ENCODE measurements around the gene EIF3I. TPM values are rescaled to one million over a fixed set of nuclear protein-coding genes. Genes with fewer than 3 reads are reported as not detected.

EIF3I gene
- total RNA-seq = 107 TPM

GRCh38 chr1:32221980-32222755 is at the start of gene EIF3I, which contains the start of gene TMEM234:
EIF3I (plus strand) TSS chr1:32222407; CDS start chr1:32222442, 35 bp downstream.
TMEM234 (minus strand) TSS chr1:32222353; CDS start chr1:32222322, 31 bp downstream.

GRCh38 chr1:32179443-32180185 is 42.6 kb upstream of the EIF3I start, which contains the start of gene TXLNA:
TXLNA (plus strand) TSS chr1:32179675; CDS start chr1:32180346, 671 bp downstream.

GRCh38 chr1:32200226-32201010 is 21.8 kb upstream of the EIF3I start, which contains the start of gene CCDC28B:
CCDC28B (plus strand) TSS chr1:32200595; CDS start chr1:32201936, 1,341 bp downstream.

GRCh38 chr1:32205401-32206370 is 16.5 kb upstream of the EIF3I start, which contains the start of gene IQCC:
IQCC (plus strand) TSS chr1:32205671; CDS start chr1:32205682, 11 bp downstream.

GRCh38 chr1:32208891-32209328 is 13.3 kb upstream of the EIF3I start, which contains the start of gene DCDC2B:
DCDC2B (plus strand) TSS chr1:32209089; CDS start chr1:32209094, 5 bp downstream.

GRCh38 chr1:32246888-32247273 is 24.7 kb downstream of the EIF3I start, which contains the start of gene FAM167B:
FAM167B (plus strand) TSS chr1:32247222; CDS start chr1:32247422, 200 bp downstream.

GRCh38 chr1:32250893-32251716 is 28.9 kb downstream of the EIF3I start, which contains the start of gene LCK:
LCK (plus strand) TSS chr1:32251265; CDS start chr1:32274330, 23,065 bp downstream.

Small RNA genes within 50 kb of the gene (small RNA-seq; reads per million reads assigned to genes)
- gene RF00017 = not detected

Other genes with a start within 250 kb of the EIF3I start
- gene KHDRBS1, start 208.5 kb upstream of the EIF3I start, total RNA-seq = 102 TPM
- gene TMEM39B, start 149.5 kb upstream of the EIF3I start, total RNA-seq = 7.2 TPM
- 36.2 TPM for gene KPNA6, start 114.4 kb upstream of the EIF3I start, total RNA-seq
- 26.3 TPM for gene TXLNA, start 42.7 kb upstream of the EIF3I start, total RNA-seq
- gene CCDC28B, start 21.8 kb upstream of the EIF3I start, total RNA-seq = 23.5 TPM
- 4.6 TPM for gene IQCC, start 16.7 kb upstream of the EIF3I start, total RNA-seq
- not detected for gene DCDC2B, start 13.3 kb upstream of the EIF3I start, total RNA-seq
- 14.8 TPM for gene TMEM234, start 54 bp upstream of the EIF3I start, total RNA-seq
- gene FAM167B, start 24.8 kb downstream of the EIF3I start, total RNA-seq = 0.46 TPM
- 0.23 TPM for gene LCK, start 28.9 kb downstream of the EIF3I start, total RNA-seq
- gene HDAC1, start 69.7 kb downstream of the EIF3I start, total RNA-seq = 27.0 TPM
- gene MARCKSL1, start 113.8 kb downstream of the EIF3I start, total RNA-seq = 264 TPM
- 2.3 TPM for gene FAM229A, start 140.1 kb downstream of the EIF3I start, total RNA-seq
- not detected for gene TSSK3, start 140.1 kb downstream of the EIF3I start, total RNA-seq
- 58.4 TPM for gene BSDC1, start 172.0 kb downstream of the EIF3I start, total RNA-seq
- 16.4 TPM for gene ZBTB8B, start 242.7 kb downstream of the EIF3I start, total RNA-seq

Data from diencephalon (tissue), 1 donor.